Femur (tissue), 1 donor: ENCODE results near the gene PPP3CB.

Experiments
- DNase-seq: peaks from one replicate; pipeline ENCODE4 v3.0.0-alpha.2; 2017

The PPP3CB gene

GRCh38 chr10:73478636-73479035 is 17.2 kb downstream of the PPP3CB start:
- DNase-seq: no peak

DNA sequence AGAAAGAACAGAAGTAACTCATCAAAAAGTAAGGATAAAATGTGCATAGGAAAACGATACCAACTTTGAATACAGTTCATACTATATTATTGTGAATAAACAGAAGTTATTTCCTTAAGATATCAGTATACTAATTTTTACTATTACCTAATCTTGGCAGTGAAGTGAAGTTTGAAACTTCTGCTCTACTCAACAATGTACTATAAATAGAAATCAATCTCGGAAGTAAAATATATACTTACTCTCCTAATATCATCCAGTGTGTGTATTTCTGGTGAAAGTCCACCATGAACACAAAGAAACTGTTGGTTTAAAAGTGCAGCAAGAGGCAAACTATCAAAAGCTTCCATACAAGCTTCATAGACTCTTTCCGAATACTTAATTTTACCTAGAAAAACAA is 24.6 kb downstream of the PPP3CB start:
- DNase-seq: no peak

- no peak for DNase-seq
Measured at GRCh38 chr10:73469579-73469978, 26.2 kb downstream of the PPP3CB start.

GRCh38 chr10:73467206-73467605 is 28.6 kb downstream of the PPP3CB start:
- DNase-seq: no peak

- no peak for DNase-seq
Measured at GRCh38 chr10:73465978-73466726, 29.7 kb downstream of the PPP3CB start.

- DNase-seq: no peak
Measured at GRCh38 chr10:73460897-73461296, 34.9 kb downstream of the PPP3CB start.

GRCh38 chr10:73459683-73460314 is 36.0 kb downstream of the PPP3CB start:
- DNase-seq: no peak

- DNase-seq: no peak
Measured at GRCh38 chr10:73456187-73456890, 39.5 kb downstream of the PPP3CB start.

GRCh38 chr10:73449113-73449512 is 46.7 kb downstream of the PPP3CB start:
- no peak for DNase-seq

- DNase-seq: no peak
Measured at GRCh38 chr10:73448384-73448783, 47.4 kb downstream of the PPP3CB start.

DNA sequence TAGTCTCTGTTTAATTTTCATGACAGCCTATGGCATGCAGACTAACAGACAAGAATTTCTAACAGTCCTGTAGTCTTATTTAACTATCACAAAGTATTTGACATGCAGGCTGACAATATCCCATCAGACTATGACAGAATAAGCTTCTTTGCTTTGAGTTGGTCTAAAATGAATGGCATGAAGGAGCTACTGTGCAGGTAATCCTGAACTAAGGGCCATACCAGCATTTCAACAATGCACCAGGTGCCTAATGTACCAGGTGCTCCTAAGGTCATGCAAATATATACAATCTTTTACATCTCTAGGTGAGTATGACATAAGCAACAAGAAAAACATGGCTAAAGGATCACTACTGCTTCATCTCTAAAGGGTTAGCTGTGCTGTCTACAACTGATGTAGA is 48.9 kb downstream of the PPP3CB start:
- no peak for DNase-seq

DNA sequence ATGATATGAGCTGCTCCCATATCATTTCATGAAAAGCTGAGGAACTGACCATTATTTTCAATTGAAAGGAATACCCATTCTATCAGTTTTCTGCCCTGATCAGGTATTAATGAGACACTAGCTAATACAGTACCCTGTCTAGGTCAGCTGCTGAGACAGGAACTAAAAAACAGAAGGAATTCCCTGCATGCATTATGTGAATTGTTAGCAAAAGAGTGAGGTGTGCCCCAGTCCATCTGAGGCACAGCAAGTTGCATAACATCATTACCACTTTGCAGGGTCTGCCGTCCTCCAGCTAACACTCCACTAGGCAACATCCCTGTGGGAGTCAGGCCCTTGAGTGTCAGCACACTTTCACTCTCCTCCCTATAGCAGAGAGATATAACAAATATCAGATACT is 51.4 kb downstream of the PPP3CB start:
- no peak for DNase-seq

DNA sequence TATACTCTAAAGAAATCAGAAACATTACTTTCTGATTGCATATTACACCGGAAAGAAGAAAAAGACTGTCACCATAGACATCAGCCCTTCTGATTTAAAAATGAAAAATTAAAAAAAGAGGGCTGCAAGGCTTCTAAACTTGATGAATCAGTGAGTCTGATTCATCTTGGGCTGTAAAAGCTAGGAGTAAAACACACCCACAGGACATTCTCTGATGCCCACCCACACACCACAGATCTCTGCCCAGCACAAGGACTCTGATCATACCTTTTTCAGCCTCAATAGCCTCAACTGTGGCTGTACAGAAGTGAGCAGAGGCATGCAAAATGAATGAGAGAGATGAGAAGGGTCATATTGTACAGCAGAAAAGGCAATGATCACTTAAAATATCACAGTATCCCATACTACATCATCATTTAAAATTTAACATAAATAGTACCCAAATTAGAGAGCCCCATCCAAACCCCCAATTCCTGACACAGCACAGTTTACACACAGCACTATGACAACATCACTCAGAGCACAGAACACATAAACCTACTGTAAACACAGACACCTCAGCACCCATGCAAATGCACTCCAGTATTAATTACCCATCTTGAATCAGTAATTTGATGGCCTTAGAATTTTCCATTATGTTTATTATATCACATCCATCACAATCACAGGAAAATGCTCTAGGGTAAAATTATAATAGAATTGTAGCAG is 56.1 kb downstream of the PPP3CB start:
- DNase-seq: no peak

- DNase-seq: no peak
Measured at GRCh38 chr10:73439055-73439454, 56.8 kb downstream of the PPP3CB start.

DNA sequence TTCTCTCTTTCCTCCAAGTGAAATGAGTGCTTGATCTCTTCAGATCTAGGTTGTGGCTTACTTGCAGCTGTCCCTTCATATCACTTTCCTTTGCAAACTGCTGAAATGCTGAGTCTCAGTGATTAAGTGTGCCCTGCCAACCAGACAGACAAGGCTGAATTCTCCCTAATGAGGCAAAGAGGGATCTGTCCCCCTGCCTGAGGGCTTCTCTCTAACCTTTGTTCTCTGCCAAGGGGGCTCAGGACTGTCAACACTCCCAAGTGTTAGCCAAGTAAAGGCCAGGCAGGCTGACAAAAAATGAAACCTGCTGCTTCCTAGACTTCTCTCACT is 62.3 kb downstream of the PPP3CB start, which contains the start of gene MSS51:
TSS of gene MSS51 (minus strand) at position 24 of the 330 bp plus-strand sequence. CDS start 5,277 bp downstream, outside the sequence.
- no peak for DNase-seq

DNA sequence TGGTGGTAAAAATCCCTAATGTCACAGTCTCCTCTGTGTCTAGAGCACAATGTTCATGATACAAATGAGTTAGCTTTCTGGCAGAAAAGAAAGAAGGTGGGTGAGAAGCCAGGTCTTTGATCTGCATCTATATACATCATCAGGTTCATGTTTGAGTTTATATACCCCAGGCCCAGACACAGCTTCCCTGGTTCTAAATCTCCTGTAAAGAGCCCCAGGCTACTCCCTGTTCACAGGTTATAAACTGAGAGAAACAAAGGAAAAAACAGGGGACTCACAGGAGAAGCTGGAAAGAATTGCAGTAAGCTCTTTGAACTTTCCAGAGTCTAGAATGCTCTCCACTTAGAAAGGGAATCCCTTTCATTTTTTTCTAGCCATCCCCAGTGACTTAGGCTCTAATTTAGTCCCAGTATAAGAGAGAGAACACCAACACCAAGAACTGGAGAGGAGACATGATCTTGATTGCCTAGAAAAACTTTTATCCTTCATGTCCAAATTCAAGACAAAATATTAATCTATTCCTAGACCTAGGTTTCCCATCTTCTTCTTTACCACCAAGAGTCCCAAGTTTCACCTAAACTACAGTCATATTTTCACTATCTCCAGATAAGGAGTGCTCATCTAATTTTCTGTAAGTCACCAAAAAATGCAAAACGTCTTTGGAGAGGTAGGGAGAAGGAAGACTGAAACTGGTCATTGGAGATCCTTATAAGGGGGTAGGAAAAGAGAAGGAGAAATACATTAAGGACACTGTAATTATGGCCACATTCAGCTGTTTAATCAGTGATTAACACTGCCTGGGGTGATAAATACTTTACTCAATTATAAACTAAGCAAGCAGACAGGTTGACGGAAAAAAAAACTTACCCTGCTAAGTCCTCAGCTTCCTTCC is 62.9 kb downstream of the PPP3CB start:
- no peak for DNase-seq

DNA sequence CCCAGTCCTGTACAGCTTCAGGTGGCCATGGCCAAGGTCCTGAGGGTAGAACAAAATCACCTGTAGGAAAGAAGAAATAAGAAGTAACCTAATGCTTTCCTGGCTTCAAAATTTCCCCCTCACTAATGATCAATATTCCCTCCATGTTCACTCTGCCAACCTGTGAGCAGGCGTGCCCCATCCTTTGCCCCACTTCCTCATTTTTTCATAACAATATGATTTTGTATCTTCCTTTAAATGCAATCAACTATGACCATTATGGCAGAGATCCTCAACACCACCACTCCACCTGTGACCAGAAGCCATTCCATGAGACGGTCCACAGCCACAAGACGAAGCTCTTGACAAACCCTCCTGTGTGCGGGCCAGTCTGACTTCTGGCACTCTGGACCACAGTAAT is 69.5 kb downstream of the PPP3CB start:
- no peak for DNase-seq

DNA sequence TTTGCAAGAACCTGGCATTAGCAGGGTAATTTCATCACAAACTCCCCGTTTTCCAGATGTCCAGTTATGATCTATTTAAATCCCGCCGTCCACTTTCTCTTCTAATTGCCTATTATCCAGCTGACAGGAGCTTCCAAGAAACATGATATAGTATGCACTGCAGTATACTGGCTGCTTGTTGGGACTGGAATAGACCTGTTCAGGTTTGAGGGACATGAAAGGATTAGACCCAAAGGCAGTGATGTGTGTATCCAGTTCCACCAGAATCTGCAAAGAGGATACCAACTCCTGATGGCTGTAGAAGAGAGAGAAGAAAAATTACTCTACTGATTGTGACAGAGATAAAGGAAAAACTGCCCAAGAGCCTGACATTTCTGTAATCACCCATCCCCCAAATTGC is 71.3 kb downstream of the PPP3CB start:
- DNase-seq: no peak

DNA sequence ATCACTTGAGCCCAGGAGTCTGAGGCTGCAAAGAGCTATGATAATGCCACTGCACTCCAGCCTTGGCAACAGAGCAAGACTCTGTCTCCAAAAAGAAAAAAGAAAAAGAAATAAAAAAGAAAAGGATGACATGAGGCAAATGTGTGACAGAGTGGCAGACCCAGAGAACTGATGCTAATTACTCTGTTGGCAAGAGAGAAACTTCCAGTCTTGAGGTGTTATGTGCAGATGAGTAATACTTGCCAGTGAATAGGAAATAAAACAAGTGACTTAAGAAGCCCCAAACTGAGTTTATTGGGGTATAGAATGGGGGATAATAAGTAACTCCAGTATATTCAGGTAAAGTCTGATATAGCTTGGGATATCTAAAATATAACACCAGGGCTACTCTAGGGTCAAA is 72.5 kb downstream of the PPP3CB start:
- DNase-seq: no peak

- no peak for DNase-seq
Measured at GRCh38 chr10:73416571-73416970, 79.3 kb downstream of the PPP3CB start.

DNA sequence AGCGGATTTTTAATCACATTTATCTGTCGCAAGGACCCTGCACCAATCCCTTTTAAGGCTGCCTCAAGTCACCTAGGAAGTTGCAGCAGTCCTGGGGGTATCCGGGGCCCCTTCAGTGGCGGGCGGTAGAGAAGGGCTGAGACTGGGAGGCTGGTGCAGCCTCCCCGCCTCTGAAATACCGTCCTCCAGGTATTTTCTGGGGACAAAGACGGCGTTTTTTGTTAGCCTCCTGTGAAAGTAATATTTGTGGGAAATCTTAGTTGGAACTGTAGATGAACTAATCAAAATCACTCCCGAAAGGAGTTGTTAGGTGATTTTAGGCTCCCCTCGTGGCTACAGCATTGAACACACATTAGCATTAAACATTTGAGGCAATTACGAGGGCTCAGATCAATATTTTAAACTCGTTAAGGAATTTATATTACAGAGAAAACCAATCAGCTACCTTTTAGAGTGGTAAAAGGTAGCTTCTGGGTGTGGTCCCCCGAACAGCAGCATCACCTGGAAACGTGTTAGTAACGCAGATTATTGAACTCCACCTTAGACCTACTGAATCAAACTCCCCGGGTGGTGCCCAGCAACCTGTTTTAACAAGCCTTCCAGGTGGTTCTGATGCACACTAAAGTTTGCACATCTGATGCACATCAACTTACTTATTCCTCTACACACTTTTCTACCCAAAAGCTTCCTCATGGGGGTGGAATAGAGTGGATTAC is 81.4 kb downstream of the PPP3CB start:
- no peak for DNase-seq
